IMR-90 (cell line): Measurements from ENCODE around the gene SBF2. TPM values are rescaled to one million over a fixed set of nuclear protein-coding genes. Genes with fewer than 3 reads are reported as not detected.

Experiments
- ATAC-seq: fragments of 200-7000 bp; cut with Tn5 transposase; 2 replicates; pipeline ENCODE4 v1.9.1; 2020; ENCODE audit warnings: low read depth, mild to moderate bottlenecking, moderate library complexity
- BruUV-seq: library from RNA; stranded (reverse); fragments of 400-500 nt; replicated peaks from 2 replicates; lab custom pipeline; 2021; lab: Mats Ljungman, UMichigan
- CTCF ChIA-PET: fragments of 300-600 bp; formaldehyde crosslinking; extraction: SDS; loops from one replicate; lab custom pipeline; 2021; ENCODE audit warnings: antibody characterized with exemption; lab: Yijun Ruan, JAX
- POLR2A ChIA-PET: fragments of 300-600 bp; sonication (Branson Sonifier 250); formaldehyde crosslinking; loops from one replicate; lab custom pipeline; 2022; ENCODE audit warnings: antibody characterized with exemption; ENCODE audit not compliant: unreplicated experiment; lab: Charles Lee
- DNase-seq: peaks from one replicate; pipeline ENCODE4 v3.0.0; 2013
- H2AFZ ChIP-seq: replicated peaks from 2 replicates; pipeline ENCODE3; 2013; ENCODE audit warnings: low read length, mild to moderate bottlenecking; ENCODE audit not compliant: poor library complexity
- H2AK5ac ChIP-seq: 2 replicates; pipeline ENCODE4 v1.6.1; 2013; ENCODE audit warnings: low read depth, low read length, inconsistent platforms
- H2AK9ac ChIP-seq: replicated peaks from 2 replicates; pipeline ENCODE3; 2013; ENCODE audit warnings: mild to moderate bottlenecking, low read depth, low read length, moderate library complexity; ENCODE audit not compliant: poor library complexity
- H2BK120ac ChIP-seq: 2 replicates; pipeline ENCODE4 v1.6.1; 2013; ENCODE audit warnings: low read depth, low read length, inconsistent platforms
- H2BK15ac ChIP-seq: 3 replicates; pipeline ENCODE4 v1.6.1; 2013; ENCODE audit warnings: low read depth, low read length, inconsistent platforms
- H2BK20ac ChIP-seq: 2 replicates; pipeline ENCODE4 v1.6.1; 2013; ENCODE audit warnings: low read depth, mild to moderate bottlenecking, inconsistent platforms, low read length, moderate library complexity
- H2BK5ac ChIP-seq: 2 replicates; pipeline ENCODE4 v1.6.1; 2013; ENCODE audit warnings: mild to moderate bottlenecking, low read depth, low read length, inconsistent platforms; ENCODE audit not compliant: poor library complexity, severe bottlenecking
- H3K14ac ChIP-seq: replicated peaks from 2 replicates; pipeline ENCODE4 v1.6.1; 2013; ENCODE audit warnings: low read depth, low read length, inconsistent platforms
- H3K18ac ChIP-seq: 2 replicates; pipeline ENCODE4 v1.6.1; 2013; ENCODE audit warnings: low read depth, low read length, control low read depth
- H3K23ac ChIP-seq: 2 replicates; pipeline ENCODE4 v1.6.1; 2013; ENCODE audit warnings: low read depth, low read length, inconsistent platforms
- H3K27ac ChIP-seq: 2 replicates; pipeline ENCODE4 v1.5.1; 2013; ENCODE audit warnings: mild to moderate bottlenecking, control low read depth, low read length; ENCODE audit not compliant: insufficient read depth
- H3K27me3 ChIP-seq: 2 replicates; pipeline ENCODE4 v1.6.1; 2013; ENCODE audit warnings: low read length; ENCODE audit not compliant: control insufficient read depth, insufficient read depth
- H3K36me3 ChIP-seq: 2 replicates; pipeline ENCODE4 v1.6.1; 2013; ENCODE audit warnings: low read length, mixed read lengths; ENCODE audit not compliant: control insufficient read depth, insufficient read depth
- H3K4ac ChIP-seq: 2 replicates; pipeline ENCODE4 v1.6.1; 2013; ENCODE audit warnings: low read depth, low read length, inconsistent platforms
- H3K4me1 ChIP-seq: 2 replicates; pipeline ENCODE4 v1.6.1; 2013; ENCODE audit warnings: low read length, mixed read lengths; ENCODE audit not compliant: control insufficient read depth, insufficient read depth
- H3K4me2 ChIP-seq: 2 replicates; pipeline ENCODE4 v1.6.1; 2013; ENCODE audit warnings: low read depth, mild to moderate bottlenecking, control low read depth, low read length, moderate library complexity
- H3K4me3 ChIP-seq: 2 replicates; pipeline ENCODE4 v1.5.1; 2013; ENCODE audit warnings: low read depth, mild to moderate bottlenecking, control low read depth, low read length, moderate library complexity; ENCODE audit not compliant: insufficient read depth
- H3K56ac ChIP-seq: 2 replicates; pipeline ENCODE4 v1.6.1; 2013; ENCODE audit warnings: low read length, inconsistent platforms; ENCODE audit not compliant: insufficient read depth; ENCODE audit errors: extremely low read depth
- H3K79me1 ChIP-seq, 2 experiments: 2 replicates each; pipeline ENCODE4 v1.6.1; 2013; ENCODE audit warnings: low read length in 2 of 2, inconsistent platforms in 1 of 2, low read depth in 1 of 2
- H3K9ac ChIP-seq: 2 replicates; pipeline ENCODE4 v1.6.1; 2013; ENCODE audit warnings: low read depth, low read length, control low read depth
- H3K9me1 ChIP-seq: 2 replicates; pipeline ENCODE4 v1.6.1; 2013; ENCODE audit warnings: low read length, inconsistent platforms; ENCODE audit not compliant: insufficient read depth
- H3K9me3 ChIP-seq: 2 replicates; pipeline ENCODE4 v1.6.1; 2013; ENCODE audit warnings: low read length; ENCODE audit not compliant: control insufficient read depth, insufficient read depth
- H4K20me1 ChIP-seq: 2 replicates; pipeline ENCODE4 v1.6.1; 2013; ENCODE audit warnings: low read length, inconsistent platforms; ENCODE audit not compliant: insufficient read depth
- H4K5ac ChIP-seq: 2 replicates; pipeline ENCODE4 v1.6.1; 2013; ENCODE audit warnings: mild to moderate bottlenecking, low read depth, low read length, control low read depth
- H4K8ac ChIP-seq, 2 experiments: 2 replicates each; pipeline ENCODE4 v1.6.1; 2013; ENCODE audit warnings: low read depth in 2 of 2, low read length in 2 of 2, control low read depth in 1 of 2, inconsistent platforms in 1 of 2
- H4K91ac ChIP-seq: 2 replicates; pipeline ENCODE4 v1.6.1; 2013; ENCODE audit warnings: low read depth, low read length, inconsistent platforms; ENCODE audit not compliant: insufficient read depth
- BHLHE40 ChIP-seq: fragments of 150-350 bp; IDR thresholded peaks from 2 replicates; pipeline ENCODE4 v1.6.1; 2016; ENCODE audit warnings: mild to moderate bottlenecking, low read depth, low read length
- CEBPB ChIP-seq: IDR thresholded peaks from 2 replicates; pipeline ENCODE4 v1.6.1; 2012; ENCODE audit warnings: low read depth, low read length, improper control_type of control experiment
- MAZ ChIP-seq: IDR thresholded peaks from 2 replicates; pipeline ENCODE4 v1.6.1; 2012; ENCODE audit warnings: low read depth, mild to moderate bottlenecking, low read length, improper control_type of control experiment, moderate library complexity, borderline replicate concordance
- MXI1 ChIP-seq: IDR thresholded peaks from 2 replicates; pipeline ENCODE4 v1.6.1; 2012; ENCODE audit warnings: low read depth, mild to moderate bottlenecking, low read length, moderate library complexity, borderline replicate concordance
- RAD21 ChIP-seq: IDR thresholded peaks from 2 replicates; pipeline ENCODE4 v1.6.1; 2012; ENCODE audit warnings: low read length, improper control_type of control experiment
- SMC3 ChIP-seq: fragments of 150-350 bp; IDR thresholded peaks from 2 replicates; pipeline ENCODE4 v1.6.1; 2016; ENCODE audit warnings: low read depth, mild to moderate bottlenecking, antibody characterized with exemption, low read length, moderate library complexity
- dilution Hi-C: fragments of 300-500 bp; cut with HindIII; formaldehyde crosslinking; loops from one replicate; pipeline ENCODE4 v1.14.3; 2018; ENCODE audit warnings: low sequenced_read_pairs; ENCODE audit not compliant: unreplicated experiment
- in situ Hi-C: fragments of 300-500 bp; cut with MboI; formaldehyde crosslinking; loops from 3 replicates; pipeline ENCODE4 v1.14.3; 2019; ENCODE audit warnings: low sequenced_read_pairs, inconsistent platforms, mixed read lengths
- intact Hi-C: fragments of 100-400 bp; cut with micrococcal nuclease; formaldehyde crosslinking; loops from 2 replicates; pipeline ENCODE4 v1.10.0; 2022
- polyA plus RNA-seq, 3 experiments: library from polyadenylated mRNA; depleted of rRNA; stranded (reverse); fragments of >200 nt; gene quantifications; 2 replicates each; pipeline ENCODE4 v1.2.3, GENCODE V29; 2012; ENCODE audit warnings: low replicate concordance in 1 of 3
- total RNA-seq: library from RNA; depleted of rRNA; stranded (reverse); fragments of >200 nt; gene quantifications from 2 replicates; pipeline ENCODE4 v1.2.3, GENCODE V29; 2012

Gene SBF2
- total and polyA plus RNA-seq, 2 of the 4 experiments (the other 2 are of a cell fraction) = 23.8 to 51.8 TPM

DNA sequence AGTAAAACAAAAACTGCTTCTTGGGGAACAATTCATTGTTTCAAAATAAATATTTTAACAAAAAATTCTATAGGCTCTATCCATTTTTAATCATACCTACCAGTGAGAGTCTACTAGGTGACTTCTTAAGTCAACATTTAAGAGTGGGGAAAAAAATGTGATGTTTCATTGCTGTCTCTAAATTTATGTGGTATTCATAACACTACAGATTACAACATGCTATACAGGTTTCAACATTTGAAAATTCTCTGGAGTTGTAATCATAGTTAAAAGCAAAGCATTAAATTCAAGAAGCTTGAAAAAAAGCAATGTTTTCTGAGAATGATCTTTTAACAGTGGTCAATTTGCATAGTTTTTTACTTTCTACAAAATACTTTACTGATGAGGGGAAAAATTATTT, 18.3 kb downstream of the SBF2 start:
- H3K9me3 ChIP-seq = no peaks in the 10 kb centered on the region
- BruUV-seq = no TSS peak
- peaks cover 3% of the 10 kb centered on the region; the same call in 1 of the 2 replicates for H3K9me1 ChIP-seq
- peaks cover 8% of the 10 kb centered on the region for H3K4me1 ChIP-seq
- H2AK9ac ChIP-seq = no peak overlapping the region
- in situ Hi-C loops (no loop called here), intact Hi-C loops (no loop called here), dilution Hi-C loops (no loop called here)
- no peak overlapping the region for H3K56ac ChIP-seq
- no peaks in the 10 kb centered on the region for H3K36me3 ChIP-seq
- H3K18ac ChIP-seq = no peak overlapping the region
- ATAC-seq (no peak; the same call in 1 of the 2 replicates), DNase-seq (no peak)
- H3K23ac ChIP-seq = no peak overlapping the region
- H2AK5ac ChIP-seq = no peak overlapping the region
- H2AFZ ChIP-seq = no peak overlapping the region
- no peak overlapping the region for H2BK120ac ChIP-seq
- H4K8ac ChIP-seq = no peak overlapping the region
- no peak overlapping the region; the same call in 1 of the 2 replicates for H3K27ac ChIP-seq
- CTCF ChIA-PET = no interaction called here
- H3K4me2 ChIP-seq = no peak overlapping the region
- peaks cover 5% of the 10 kb centered on the region; the same call in 1 of the 2 replicates for H4K20me1 ChIP-seq
- H3K27me3 ChIP-seq = no peaks in the 10 kb centered on the region
- H3K4me3 ChIP-seq = no peak overlapping the region
- POLR2A ChIA-PET = no interaction called here
- H2BK5ac ChIP-seq = no peak overlapping the region
- no peak overlapping the region for H2BK15ac ChIP-seq
- H3K9ac ChIP-seq = no peak overlapping the region
- no peak overlapping the region for H2BK20ac ChIP-seq
- TF ChIP-seq MXI1 (no peak), SMC3 (no peak), CEBPB (peak; percentile 41; the same call in 1 of the 2 replicates), BHLHE40 (no peak), MAZ (no peak), RAD21 (no peak)
- no peak overlapping the region for H4K91ac ChIP-seq
- no peak overlapping the region for H3K4ac ChIP-seq
- H3K14ac ChIP-seq = no peak overlapping the region
- peaks cover 10 to 52% of the 10 kb centered on the region in 2 experiments for H3K79me1 ChIP-seq
- H4K5ac ChIP-seq = no peak overlapping the region
